HG03354 (cell line): ENCODE results near the gene MET.
"Not testable (repeated sequence)": the region's sequence is repeated elsewhere in the genome, so short reads cannot be mapped to it uniquely, and the experiment has no call there.

ENCODE experiments used
- ATAC-seq: cut with Tn5 transposase; IDR thresholded peaks from one replicate; pipeline ENCODE4 v1.9.1; 2021; ENCODE audit warnings: mild to moderate bottlenecking; ENCODE audit not compliant: unreplicated experiment, poor library complexity, severe bottlenecking

MET gene

DNA sequence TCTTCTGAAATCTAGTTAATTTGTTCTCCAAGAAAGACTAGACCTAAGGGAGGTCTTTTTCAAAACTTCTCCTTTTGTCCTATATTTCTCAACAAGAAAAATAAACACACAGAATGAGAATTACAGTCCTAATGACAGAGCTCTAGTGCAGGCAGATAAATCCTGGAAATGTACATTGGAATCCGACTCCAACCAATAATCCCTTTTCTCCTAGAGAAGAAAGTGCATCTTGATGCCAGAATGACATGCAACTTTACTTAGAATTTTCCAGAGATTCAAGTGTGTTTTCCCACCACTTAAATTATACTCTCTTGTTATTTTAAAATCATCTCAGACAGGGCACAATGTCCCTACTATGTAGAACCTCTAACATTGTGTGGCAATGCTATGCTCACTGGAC is 68.2 kb downstream of the MET start:
- ATAC-seq = no peak

DNA sequence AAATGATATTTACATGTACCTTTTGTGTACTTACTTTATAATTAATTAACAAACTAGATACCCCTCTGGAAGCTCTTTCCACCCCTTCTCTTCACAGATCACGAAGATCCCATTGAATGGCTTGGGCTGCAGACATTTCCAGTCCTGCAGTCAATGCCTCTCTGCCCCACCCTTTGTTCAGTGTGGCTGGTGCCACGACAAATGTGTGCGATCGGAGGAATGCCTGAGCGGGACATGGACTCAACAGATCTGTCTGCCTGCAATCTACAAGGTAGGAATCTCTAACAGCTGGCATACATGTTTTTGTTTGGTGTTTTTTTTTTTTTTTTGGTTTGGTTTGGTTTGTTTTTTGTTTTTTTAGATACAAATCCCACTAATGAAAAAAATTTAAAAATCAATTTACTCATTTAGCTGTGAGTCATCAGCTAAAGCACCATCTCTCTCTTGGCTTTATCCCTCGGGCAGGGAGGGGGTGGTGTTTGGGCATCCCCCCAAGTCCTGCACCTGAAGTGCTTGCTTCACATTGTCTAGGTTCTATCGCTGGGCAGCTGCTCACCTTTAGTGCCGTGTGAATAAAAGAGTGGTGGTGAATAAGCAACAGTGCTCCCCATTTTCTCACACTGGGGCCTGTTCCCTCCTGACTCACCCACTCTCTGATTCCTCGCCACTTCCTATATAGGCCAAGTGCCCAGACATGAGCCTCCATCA is 68.9 kb downstream of the MET start:
- no peak for ATAC-seq

DNA sequence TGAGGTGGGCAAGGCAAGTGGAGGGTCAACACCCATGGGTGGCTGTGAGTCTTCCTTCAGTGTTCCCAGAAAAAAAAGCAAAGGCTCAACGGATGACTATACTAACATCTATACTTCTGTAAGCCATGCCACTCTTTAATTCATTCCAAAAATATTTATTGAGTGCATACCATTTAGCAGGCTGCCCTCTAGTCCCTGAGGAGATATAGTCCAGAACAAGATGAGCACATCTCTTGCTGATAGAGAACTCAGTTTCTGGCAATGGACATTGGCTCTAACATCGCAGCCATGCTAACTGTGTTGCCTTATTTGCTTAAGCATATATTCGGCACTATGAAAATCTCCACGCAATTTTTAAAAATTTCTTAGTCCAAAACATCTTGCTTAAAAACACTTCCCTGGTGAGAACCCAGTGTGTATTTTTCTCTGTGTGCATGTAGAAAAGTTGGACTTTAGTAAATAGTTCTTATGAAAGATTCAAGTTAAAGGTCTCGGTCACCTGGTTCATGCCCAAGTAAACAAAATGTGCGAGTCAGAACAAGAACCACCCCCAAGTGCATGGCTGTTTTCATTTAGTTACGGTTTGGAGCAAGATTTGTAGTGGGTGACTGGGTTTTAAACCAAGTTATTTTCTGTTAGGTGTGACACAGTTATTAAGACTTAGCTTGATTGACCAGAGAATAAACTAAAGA is 69.8 kb downstream of the MET start:
- no peak for ATAC-seq

DNA sequence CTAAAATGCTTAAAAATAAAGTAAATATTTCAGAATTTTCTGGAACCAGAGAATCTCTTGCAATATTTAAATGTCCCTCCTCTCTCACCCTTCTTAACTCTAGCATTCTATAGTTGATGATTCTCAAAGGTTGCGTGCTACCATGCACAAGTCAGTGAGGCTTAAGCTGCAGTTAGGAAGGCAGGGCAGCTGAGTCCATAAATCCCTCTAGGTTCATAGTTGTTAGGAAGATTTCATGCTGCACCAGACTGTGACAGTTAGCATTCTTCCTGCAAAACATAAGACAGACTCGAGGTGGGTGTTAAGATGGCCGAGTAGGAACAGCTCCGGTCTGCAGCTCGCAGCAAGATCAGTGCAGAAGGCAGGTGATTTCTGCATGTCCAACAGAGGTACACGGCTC is 70.6 kb downstream of the MET start:
- no peak for ATAC-seq

DNA sequence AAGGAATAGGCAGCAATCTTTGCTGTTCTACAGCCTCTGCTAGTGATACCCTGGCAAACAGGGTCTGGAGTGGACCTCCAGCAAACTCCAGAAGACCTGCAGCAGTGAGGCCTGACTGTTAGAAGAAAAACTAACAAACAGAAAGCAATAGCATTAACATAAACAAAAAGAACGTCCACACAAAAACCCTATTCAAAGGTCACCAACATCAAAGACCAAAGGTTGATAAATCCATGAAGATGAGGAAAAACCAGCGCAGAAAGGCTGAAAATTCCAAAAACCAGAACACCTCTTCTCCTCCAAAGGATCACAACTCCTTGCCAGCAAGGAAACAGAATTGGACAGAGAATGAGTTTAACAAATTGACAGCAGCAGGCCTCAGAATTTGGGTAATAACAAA is 71.8 kb downstream of the MET start:
- not testable (repeated sequence) for ATAC-seq

DNA sequence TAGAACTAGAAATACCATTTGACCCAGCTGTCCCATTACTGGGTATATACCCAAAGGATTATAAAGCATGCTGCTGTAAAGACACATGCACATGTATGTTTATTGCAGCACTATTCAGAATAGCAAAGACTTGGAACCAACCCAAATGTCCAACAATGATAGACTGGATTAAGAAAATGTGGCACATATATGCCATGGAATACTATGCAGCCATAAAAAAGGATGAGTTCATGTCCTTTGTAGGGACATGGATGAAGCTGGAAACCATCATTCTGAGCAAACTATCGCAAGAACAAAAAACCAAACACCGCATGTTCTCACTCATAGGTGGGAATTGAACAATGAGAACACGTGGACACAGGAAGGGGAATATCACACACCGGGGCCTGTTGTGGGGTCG is 74.4 kb downstream of the MET start:
- ATAC-seq = not testable (repeated sequence)

DNA sequence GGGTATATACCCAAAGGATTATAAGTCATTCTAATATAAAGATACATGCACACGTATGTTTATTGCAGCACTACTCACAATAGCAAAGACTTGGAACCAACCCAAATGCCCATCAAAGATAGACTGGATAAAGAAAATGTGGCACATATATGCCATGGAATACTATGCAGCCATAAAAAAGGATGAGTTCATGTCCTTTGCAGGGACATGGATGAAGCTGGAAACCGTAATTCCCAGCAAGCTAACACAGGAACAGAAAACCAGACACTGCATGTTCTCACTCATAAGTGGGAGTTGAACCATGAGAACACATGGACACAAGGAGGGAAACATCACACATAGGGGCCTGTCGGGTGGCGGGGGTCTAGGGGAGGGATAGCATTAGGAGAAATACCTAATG is 79.1 kb downstream of the MET start:
- ATAC-seq = not testable (repeated sequence)

DNA sequence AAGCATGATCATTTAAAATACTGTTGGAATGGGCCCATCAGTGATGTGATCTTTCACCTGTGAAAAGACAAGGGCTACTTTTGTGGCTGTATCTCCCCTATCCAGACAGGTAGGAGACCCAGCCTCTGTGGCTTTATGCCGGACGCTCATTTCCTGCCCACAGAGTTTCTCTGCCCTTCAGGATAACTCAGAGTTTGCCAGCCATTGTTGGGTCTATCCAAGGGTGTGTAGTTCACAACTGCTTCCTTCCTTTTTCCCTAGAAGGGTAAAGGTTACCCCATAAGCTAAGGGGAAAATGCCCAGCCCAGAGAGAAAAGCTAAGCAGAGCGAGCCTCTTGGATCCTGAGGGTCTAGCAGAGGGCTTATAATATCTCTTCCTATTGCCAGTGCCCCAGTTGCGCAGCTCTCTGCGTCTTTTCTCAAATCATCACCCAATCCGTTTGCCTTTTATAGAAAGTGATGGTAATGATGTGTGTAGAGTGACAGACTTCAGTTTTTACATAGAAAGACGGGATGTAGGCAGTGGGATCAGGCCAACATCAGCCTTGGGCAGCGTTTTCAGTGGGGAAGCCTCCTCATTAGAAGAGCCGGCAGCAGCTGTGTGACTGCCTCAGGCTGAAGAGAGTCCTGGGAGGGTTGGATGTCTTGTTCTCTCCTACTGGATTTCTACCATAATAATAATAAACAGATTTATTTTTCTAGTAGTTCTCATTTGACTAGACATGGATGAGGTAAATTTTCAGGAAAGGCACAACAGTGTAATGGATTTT is 80.5 kb downstream of the MET start:
- ATAC-seq = no peak

DNA sequence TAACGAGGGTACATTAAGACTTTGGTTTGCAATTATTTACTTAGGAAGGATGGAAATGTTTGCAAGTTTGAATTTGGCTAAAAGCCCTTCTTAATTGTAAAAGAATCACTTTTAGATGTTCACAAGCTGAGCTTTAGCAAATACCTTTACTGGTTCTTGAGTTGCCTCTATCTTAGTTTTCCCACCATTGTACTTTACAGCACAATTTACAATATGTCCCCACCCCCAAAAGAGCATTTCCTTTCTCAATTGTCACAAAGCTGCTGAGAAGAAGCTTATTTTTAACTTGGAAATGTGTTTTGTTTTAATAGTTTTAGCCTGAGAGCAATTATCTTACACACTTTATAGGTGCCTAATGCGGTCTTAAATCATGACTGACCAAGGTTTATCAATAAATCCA is 81.1 kb downstream of the MET start:
- no peak for ATAC-seq

DNA sequence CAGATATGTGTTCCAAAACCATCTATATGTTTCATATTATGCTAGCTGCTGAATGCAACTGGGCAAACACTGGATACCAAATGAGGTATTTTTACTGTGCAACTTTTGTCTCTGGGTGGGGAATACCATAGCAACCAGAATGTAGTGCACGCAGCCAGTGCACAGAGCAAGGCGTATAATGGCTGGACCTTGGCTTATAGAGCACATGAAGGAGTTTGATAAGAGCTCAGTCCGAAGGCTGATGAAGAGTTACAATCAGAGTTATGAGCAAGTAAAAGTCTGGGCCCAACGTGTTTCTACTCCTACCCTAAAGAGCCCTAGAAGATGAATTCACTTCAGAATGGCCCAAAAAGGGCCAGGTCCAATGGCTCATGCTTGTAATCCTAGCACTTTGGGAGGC is 82.2 kb downstream of the MET start:
- no peak for ATAC-seq

DNA sequence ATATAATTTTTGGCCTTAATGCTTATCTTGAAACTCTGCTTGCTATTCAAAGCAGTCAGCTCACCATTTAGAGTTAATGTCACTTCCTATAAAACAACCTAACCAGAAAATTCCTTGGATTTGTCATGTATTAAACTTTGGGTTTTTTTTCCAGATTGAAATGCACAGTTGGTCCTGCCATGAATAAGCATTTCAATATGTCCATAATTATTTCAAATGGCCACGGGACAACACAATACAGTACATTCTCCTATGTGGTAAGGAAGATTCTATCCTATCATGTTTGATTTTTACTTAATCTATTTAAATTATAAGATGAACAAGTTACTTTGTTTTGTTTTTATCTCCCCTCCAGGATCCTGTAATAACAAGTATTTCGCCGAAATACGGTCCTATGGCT is 85.3 kb downstream of the MET start:
- ATAC-seq = no peak

DNA sequence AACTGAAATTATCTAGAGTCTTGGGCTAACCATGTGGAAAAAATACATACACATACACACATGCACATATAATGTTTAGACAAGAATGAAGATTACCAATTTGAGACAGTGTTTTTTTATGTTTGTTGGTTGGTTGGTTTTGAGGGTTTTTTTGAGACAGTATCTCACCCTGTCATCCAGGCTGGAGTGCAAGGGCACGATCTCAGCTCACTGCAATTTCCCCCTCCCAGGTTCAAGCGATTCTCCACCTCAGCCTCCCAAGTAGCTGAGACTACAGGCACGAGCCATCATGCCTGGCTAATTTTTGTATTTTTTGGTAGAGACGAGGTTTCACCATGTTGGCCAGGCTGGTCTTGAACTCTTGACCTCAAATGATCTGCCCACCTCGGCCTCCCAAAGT is 87.6 kb downstream of the MET start:
- ATAC-seq = not testable (repeated sequence)

DNA sequence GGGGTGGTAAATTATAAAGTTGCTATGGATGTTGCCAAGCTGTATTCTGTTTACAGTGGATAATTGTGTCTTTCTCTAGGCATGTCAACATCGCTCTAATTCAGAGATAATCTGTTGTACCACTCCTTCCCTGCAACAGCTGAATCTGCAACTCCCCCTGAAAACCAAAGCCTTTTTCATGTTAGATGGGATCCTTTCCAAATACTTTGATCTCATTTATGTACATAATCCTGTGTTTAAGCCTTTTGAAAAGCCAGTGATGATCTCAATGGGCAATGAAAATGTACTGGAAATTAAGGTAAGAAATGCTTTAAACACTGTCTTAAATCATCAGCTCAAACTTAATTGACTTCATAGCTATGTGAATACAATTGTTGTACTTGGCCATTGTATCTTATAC is 91.0 kb downstream of the MET start:
- no peak for ATAC-seq

DNA sequence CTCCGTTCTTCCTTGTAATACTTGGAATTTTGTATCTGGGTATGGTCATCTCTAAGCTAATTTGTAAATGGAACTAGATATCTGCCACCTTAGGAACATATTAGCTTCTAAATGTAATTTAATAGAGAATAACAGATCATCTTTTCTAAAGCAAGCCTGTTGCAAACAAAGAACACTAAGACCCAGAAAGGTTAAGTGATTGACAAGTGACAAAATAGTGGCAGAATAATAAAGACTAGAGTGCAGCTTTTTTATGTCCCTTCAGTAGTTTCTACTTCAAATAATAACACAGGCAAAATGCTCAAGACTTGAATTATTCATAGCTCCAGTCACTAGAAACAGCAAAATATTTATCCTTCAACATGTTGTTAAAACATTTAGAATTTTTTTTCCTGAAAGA is 91.7 kb downstream of the MET start:
- ATAC-seq = no peak

DNA sequence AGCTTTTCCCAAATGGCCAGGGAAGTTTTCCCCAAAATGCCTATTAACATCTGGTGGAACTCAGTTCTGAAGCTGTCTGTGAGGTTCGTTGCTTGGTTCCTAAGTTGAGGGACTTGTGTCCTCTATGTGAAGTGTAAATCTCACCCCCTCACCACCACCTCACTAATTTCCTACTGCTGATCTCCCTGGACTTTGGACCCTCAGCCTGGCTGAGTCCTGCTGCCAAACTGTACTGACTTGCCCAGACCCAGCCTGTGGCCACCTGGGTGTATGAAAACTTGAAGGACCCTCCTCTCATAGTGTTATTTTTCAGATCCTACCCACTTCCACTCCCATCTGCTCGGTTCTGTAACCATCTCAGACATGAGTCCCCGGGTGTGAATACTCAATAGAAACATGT is 94.9 kb downstream of the MET start:
- ATAC-seq = no peak

DNA sequence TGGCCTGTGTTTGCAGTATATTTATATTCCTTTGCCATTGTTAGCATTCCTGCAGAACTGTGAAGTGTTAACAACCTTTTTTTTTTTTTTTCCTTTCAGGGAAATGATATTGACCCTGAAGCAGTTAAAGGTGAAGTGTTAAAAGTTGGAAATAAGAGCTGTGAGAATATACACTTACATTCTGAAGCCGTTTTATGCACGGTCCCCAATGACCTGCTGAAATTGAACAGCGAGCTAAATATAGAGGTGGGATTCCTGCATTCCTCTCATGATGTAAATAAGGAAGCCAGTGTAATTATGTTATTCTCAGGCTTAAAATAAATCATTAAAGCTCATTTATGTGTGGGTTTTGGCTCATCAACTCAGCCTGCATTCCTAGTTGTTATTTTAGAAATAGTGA is 97.5 kb downstream of the MET start:
- no peak for ATAC-seq

DNA sequence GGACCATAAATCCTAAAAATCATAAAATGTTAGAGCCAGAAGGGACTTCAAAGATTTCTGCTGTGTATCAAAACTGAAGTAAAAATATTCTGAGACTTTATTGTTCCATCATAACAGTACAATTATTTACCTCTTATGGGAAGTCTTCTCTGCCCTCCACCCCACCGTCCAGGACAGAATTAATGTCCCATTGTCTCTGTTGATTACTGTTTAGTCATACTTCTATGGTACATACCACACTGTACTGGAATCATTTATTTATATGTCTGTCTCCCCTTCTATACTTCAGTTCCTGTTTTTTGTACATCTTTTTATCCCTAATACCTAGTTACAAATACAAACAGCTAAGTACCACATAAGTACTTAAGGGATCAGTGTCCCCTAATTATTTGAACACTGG is 98.9 kb downstream of the MET start:
- no peak for ATAC-seq

DNA sequence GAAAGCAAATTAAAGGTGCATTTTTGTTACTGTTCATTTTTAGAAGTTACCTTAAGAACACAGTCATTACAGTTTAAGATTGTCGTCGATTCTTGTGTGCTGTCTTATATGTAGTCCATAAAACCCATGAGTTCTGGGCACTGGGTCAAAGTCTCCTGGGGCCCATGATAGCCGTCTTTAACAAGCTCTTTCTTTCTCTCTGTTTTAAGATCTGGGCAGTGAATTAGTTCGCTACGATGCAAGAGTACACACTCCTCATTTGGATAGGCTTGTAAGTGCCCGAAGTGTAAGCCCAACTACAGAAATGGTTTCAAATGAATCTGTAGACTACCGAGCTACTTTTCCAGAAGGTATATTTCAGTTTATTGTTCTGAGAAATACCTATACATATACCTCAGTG is 99.6 kb downstream of the MET start:
- ATAC-seq = no peak

DNA sequence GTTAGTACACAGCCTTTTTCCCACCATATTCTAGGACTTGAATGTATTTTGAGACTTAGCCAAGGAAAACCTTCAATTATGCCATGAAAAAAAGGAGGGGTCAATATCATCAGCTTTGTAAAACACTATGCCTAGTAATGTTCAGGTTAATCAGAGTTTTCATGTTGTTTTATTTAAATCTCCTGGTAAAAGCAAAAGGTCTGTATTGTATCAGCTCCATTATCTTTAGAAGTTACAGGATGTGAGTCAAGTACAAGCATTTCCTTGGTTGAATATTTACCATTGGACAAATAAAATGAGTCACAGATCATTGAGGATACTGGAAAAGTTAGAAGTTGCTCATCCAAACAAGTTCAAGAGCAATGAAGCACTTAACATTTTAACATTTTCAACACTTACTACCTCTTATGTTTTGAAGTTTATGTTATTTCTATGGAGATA is 100.4 kb downstream of the MET start:
- ATAC-seq = no peak

DNA sequence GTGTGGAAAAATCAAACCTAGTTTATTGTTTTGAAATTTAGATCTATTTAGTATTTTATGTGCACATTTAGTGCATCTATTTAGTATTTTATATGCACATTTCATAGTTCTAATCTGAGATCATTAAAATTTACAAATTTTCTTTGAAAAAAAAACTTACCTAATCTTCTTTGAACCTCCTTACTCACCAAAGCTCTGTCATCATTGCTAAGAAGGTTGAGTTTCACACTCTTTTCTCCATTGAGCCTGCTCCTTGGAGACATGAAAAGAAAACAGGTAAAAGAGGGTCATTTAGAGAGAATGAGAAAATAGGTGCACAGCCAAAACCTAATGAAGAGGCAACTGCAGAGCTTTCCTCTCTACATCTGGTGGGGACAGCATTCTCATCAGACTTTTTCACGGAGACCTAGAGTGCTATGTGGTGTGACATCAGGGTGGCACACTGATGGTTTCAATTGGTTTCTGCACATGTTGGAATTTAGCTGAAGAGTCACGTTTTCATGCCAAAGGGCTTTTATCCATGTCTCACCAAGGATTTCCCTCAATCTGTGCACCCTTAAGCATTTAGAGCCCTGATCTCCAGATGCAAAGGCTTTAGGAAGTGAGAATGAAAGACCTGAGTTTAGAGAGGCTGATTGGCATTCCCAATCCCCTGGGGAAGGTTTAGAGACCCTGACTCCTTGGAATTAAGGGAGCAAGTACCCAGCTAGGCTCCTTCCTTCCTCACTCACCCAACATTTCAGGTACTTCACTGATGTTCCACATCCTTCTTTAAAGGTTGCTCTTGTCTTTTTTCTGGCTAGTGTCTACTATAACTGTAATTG is 101.1 kb downstream of the MET start:
- no peak for ATAC-seq
